GM11168 (cell line): Measurements from ENCODE around the gene GNG7.

Source experiments
- in situ Hi-C: fragments of 300-500 bp; cut with MboI; formaldehyde crosslinking; loops from one replicate; pipeline ENCODE4 v1.12.0; 2022; ENCODE audit warnings: low sequenced_read_pairs; ENCODE audit not compliant: unreplicated experiment

GNG7 gene

GRCh38 chr19:2483484-2484151 lies 218.9 kb downstream of the GNG7 start:
- in situ Hi-C loops: no loop called here

GRCh38 chr19:2483084-2483483 lies 219.4 kb downstream of the GNG7 start:
- in situ Hi-C loops: no loop called here

- in situ Hi-C loops: no loop called here
These were observed 220.0 kb downstream of the GNG7 start for GRCh38 chr19:2482354-2483038.

GRCh38 chr19:2481466-2481865 lies 221.0 kb downstream of the GNG7 start:
- in situ Hi-C loops: no loop called here

GRCh38 chr19:2479556-2480194 lies 222.8 kb downstream of the GNG7 start:
- in situ Hi-C loops: loop anchor here (5.0 kb wide), 1 partner anchor 128 kb away; no protein-coding TSS in a partner anchor

GRCh38 chr19:2478756-2479555 lies 223.5 kb downstream of the GNG7 start:
- in situ Hi-C loops: loop anchor here (5.0 kb wide), 1 partner anchor 128 kb away; no protein-coding TSS in a partner anchor

- in situ Hi-C loops: loop anchor here (5.0 kb wide), 1 partner anchor 129 kb away; no protein-coding TSS in a partner anchor
These were observed 224.2 kb downstream of the GNG7 start for GRCh38 chr19:2478278-2478755.

- in situ Hi-C loops: loop anchor here (5.0 kb wide), 1 partner anchor 130 kb away; no protein-coding TSS in a partner anchor
These were observed 224.7 kb downstream of the GNG7 start for GRCh38 chr19:2477732-2478191.

- in situ Hi-C loops: loop anchor here (5.0 kb wide), 1 partner anchor 130 kb away; no protein-coding TSS in a partner anchor
These were observed 225.3 kb downstream of the GNG7 start for GRCh38 chr19:2477141-2477710.

GRCh38 chr19:2476451-2477140 lies 225.9 kb downstream of the GNG7 start:
- in situ Hi-C loops: loop anchor here (5.0 kb wide), 1 partner anchor 131 kb away; no protein-coding TSS in a partner anchor

GRCh38 chr19:2475702-2476450 lies 226.6 kb downstream of the GNG7 start, which contains the start of gene GADD45B:
Gene GADD45B (plus strand): TSS chr19:2476127. CDS start chr19:2476359, 232 bp downstream.
- in situ Hi-C loops: loop anchor here (5.0 kb wide), 1 partner anchor 131 kb away; no protein-coding TSS in a partner anchor

- in situ Hi-C loops: loop anchor here (5.0 kb wide), 1 partner anchor 132 kb away; no protein-coding TSS in a partner anchor
These were observed 227.3 kb downstream of the GNG7 start for GRCh38 chr19:2475018-2475701.

- in situ Hi-C loops: loop anchor here (5.0 to 25.0 kb wide), 2 partner anchors 133 to 288 kb away; no protein-coding TSS in a partner anchor
These were observed 228.1 kb downstream of the GNG7 start for GRCh38 chr19:2474232-2475017.

GRCh38 chr19:2469915-2470200 lies 232.6 kb downstream of the GNG7 start:
- in situ Hi-C loops: loop anchor here (25.0 kb wide), 1 partner anchor 292 kb away; no protein-coding TSS in a partner anchor

- in situ Hi-C loops: loop anchor here (25.0 kb wide), 1 partner anchor 293 kb away; no protein-coding TSS in a partner anchor
These were observed 233.2 kb downstream of the GNG7 start for GRCh38 chr19:2469102-2469914.

- in situ Hi-C loops: loop anchor here (25.0 kb wide), 1 partner anchor 294 kb away; no protein-coding TSS in a partner anchor
These were observed 233.9 kb downstream of the GNG7 start for GRCh38 chr19:2468596-2468995.
